ENCODE data around the gene CCN2. TPM values are rescaled to one million over a fixed set of nuclear protein-coding genes. Genes with fewer than 3 reads are reported as not detected.
A peak's percentile ranks its signal among the peaks of the same experiment; 100 is the strongest.

The CCN2 gene
- polyA plus RNA-seq, 1 experiment, result 326 TPM

DNA sequence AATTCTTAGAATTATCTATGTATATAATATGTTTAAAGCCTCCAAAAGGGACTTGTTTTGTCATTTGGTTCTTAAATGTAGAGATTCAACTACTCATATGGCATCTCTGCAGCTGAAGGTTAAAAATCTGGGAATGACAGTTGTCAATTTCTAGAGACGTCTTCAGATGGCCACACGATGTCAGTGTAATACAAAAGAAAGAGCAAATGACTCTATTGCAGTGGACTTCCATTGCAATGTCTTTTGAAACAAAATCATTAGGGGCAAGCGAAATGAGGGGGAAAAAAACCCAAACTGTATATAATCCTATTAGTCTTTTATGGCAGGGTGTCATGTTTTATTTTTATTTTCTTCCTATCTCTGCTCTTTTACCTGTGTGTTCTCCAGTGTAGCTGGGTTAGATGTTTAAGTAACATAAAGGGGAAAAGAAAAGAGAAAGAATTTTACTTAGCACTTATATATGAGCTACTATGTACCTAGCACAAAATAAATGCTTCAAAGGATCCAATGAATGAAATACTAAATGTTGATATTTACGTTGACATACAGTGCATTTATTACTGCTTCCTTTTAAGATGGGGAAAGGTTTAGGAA is 26.2 kb downstream of the CCN2 start:
- Histone ChIP-seq H3K27me3 (ENCODE audit: control insufficient read depth, insufficient read depth, low read length) (no peaks in the 10 kb centered on the region), H3K4me3 (ENCODE audit: low read depth, low read length) (no peak overlapping the region), H3K36me3 (ENCODE audit: control insufficient read depth, insufficient read depth, low read length) (no peaks in the 10 kb centered on the region)
- TF ChIP-seq, protein P1, sequence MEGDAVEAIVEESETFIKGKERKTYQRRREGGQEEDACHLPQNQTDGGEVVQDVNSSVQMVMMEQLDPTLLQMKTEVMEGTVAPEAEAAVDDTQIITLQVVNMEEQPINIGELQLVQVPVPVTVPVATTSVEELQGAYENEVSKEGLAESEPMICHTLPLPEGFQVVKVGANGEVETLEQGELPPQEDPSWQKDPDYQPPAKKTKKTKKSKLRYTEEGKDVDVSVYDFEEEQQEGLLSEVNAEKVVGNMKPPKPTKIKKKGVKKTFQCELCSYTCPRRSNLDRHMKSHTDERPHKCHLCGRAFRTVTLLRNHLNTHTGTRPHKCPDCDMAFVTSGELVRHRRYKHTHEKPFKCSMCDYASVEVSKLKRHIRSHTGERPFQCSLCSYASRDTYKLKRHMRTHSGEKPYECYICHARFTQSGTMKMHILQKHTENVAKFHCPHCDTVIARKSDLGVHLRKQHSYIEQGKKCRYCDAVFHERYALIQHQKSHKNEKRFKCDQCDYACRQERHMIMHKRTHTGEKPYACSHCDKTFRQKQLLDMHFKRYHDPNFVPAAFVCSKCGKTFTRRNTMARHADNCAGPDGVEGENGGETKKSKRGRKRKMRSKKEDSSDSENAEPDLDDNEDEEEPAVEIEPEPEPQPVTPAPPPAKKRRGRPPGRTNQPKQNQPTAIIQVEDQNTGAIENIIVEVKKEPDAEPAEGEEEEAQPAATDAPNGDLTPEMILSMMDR (IDR thresholded peaks at IDR 0.05; ENCODE audit: insufficient read depth, low read depth, low read length), result peak; percentile 56
- no peak for DNase-seq (ENCODE audit: low read depth)
- CTCF ChIA-PET, result interaction anchor here (0.6 to 6.0 kb wide), 45 partner anchors 9 to 559 kb away, joined by 3 to 118 read pairs (median 4); no protein-coding TSS in a partner anchor
- POLR2A ChIA-PET, result no interaction called here

DNA sequence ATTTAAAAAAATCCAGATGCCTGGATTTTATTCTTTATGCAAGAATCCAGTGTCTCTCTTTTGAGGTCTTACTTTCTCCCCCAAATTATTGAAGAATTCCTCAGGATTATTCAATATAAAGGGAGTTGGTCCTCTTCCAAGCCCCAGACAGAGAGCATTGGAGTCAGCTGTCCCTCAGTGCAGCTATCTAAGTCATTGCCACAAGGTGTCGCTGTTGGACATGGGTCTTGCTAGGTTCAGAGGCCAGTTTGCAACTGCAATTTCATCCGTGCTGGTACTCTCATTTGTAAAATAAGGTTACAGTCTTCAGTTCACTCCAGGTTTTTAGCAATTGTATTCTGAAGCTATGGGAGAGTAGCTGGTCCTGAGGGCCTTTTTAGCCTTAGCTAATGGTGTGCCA is 27.8 kb downstream of the CCN2 start:
- TF ChIP-seq, protein P1 (IDR thresholded peaks at IDR 0.05; ENCODE audit: insufficient read depth, low read depth, low read length), result peak; percentile 61
- ChIA-PET POLR2A (no interaction called here), CTCF (interaction anchor here (0.6 to 6.0 kb wide), 14 partner anchors 8 to 543 kb away, joined by 3 to 118 read pairs (median 4); no protein-coding TSS in a partner anchor)
- no peak for DNase-seq (ENCODE audit: low read depth)
- H3K27me3 ChIP-seq (ENCODE audit: control insufficient read depth, insufficient read depth, low read length), result no peaks in the 10 kb centered on the region
- no peak overlapping the region for H3K4me3 ChIP-seq (ENCODE audit: low read depth, low read length)
- H3K36me3 ChIP-seq (ENCODE audit: control insufficient read depth, insufficient read depth, low read length), result no peaks in the 10 kb centered on the region

DNA sequence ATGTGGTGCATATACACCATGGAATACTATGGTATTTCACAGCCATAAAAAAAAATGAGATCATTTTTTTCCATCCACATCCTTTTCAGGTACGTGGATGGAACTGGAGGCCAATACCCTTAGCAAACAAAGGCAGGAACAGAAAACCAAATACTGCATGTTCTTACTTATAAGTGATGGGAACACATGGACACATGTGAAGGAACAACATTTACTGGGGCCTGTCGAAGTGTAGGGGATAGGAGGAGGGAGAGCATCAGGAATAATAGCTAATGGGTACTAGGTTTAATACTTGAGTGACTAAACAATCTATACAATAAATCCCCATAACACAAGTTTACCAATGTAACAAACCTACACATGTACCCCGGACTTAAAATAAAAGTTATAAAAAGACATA is 30.5 kb downstream of the CCN2 start:
- ChIA-PET CTCF (interaction anchor here (0.6 kb wide), 1 partner anchor 360 kb away, joined by 3 read pairs; no protein-coding TSS in a partner anchor), POLR2A (no interaction called here)
- no peak for DNase-seq (ENCODE audit: low read depth)
- Histone ChIP-seq H3K4me3 (ENCODE audit: low read depth, low read length) (no peak overlapping the region), H3K36me3 (ENCODE audit: control insufficient read depth, insufficient read depth, low read length) (no peaks in the 10 kb centered on the region), H3K27me3 (ENCODE audit: control insufficient read depth, insufficient read depth, low read length) (no peaks in the 10 kb centered on the region)
- TF ChIP-seq, protein P1 (IDR thresholded peaks at IDR 0.05; ENCODE audit: insufficient read depth, low read depth, low read length), result no peak

DNA sequence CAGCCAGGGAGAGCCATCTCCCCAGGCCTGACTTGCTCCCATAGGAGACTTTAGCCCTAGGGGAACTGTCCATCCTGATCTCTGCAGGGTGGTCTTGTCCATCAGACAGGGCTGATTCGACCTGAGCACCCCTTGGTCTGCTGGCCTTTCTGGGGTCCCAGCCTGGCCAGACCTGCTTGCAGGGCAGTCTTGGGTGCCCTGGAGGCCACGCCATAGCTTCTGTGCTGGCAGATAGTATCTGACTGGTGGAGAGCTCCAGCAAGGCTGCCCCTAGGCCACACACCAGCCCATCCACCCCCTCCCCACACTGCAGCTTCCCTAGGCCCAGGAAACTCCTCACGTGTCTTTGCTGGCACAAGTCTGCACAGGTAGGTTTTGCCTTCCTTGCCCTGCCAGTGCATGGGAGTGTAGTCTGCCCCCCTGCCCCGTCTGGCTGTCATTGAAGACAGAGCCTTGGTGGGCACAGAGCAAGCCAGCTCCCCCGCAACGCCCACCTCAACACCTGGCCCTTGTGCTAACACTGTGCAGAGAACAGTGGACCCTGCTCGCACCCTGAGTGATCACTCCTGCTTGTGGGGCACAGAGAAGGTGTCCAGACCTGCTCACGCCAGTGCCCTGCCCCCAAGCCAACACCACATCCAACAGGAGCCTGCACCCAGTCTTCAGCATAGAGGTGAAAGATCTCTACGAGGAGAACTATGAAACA is 32.4 kb downstream of the CCN2 start:
- POLR2A ChIA-PET, result no interaction called here

More for the DNA sequence above, 32.4 kb downstream of the CCN2 start:
- TF ChIP-seq, protein P1 (IDR thresholded peaks at IDR 0.05; ENCODE audit: insufficient read depth, low read depth, low read length), result no peak
- no peak overlapping the region for H3K4me3 ChIP-seq (ENCODE audit: low read depth, low read length)
- no peaks in the 10 kb centered on the region for H3K36me3 ChIP-seq (ENCODE audit: control insufficient read depth, insufficient read depth, low read length)
- no peaks in the 10 kb centered on the region for H3K27me3 ChIP-seq (ENCODE audit: control insufficient read depth, insufficient read depth, low read length)
- CTCF ChIA-PET, result interaction anchor here (1.2 to 4.6 kb wide), 4 partner anchors 224 to 566 kb away, joined by 3 to 79 read pairs (median 8); no protein-coding TSS in a partner anchor
- DNase-seq (ENCODE audit: low read depth), result no peak
